ENCODE measurements around the gene CLP1. TPM values are rescaled to one million over a fixed set of nuclear protein-coding genes. Genes with fewer than 3 reads are reported as not detected.

The CLP1 gene
- total and polyA plus RNA-seq, 10 of the 15 experiments (the other 5 are each of a cell fraction or from before 2014, with no cell fraction given) = 19.9 to 45.7 (median 27.8) TPM

DNA sequence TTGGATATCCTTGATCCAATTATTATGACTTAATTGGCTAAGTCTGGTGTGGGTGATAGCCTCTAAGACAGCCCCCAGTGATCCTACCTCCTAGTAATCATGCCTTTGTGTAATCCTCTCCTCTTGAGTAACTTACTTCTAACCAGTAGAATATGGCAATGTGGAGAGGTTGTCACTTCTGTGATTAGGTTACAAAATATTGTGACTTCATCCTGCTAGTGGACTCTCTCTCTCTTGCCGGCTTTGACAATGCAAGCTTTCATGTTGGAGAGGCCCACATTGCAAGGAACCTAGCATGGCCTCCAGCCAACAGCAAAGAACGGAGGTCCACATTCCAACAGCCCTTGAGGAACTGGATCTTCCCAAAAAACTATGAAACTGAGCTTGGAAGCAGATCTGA is 27.4 kb upstream of the CLP1 start:
- Histone ChIP-seq H3K9me3 (replicated peaks; ENCODE audit: control insufficient read depth, insufficient read depth, low read length) (no peaks in the 10 kb centered on the region), H3K9ac (ENCODE audit: control insufficient read depth, insufficient read depth, low read length) (no peak overlapping the region), H4K20me1 (ENCODE audit: control insufficient read depth, insufficient read depth) (no peaks in the 10 kb centered on the region), H3K4me3 (no peak overlapping the region), H3K36me3 (ENCODE audit: control insufficient read depth in 2 of 2, insufficient read depth in 2 of 2, low read length in 1 of 2) (no peaks in the 10 kb centered on the region), H3K4me2 (ENCODE audit: control insufficient read depth, insufficient read depth) (no peak overlapping the region), H3K79me2 (ENCODE audit: control insufficient read depth, insufficient read depth, low read length) (no peaks in the 10 kb centered on the region), H3K27ac (ENCODE audit: control insufficient read depth, insufficient read depth) (no peak overlapping the region), H3K27me3 (replicated peaks in 1 of 2; ENCODE audit: control insufficient read depth in 2 of 2, insufficient read depth in 2 of 2, low read length in 1 of 2) (no peaks in the 10 kb centered on the region; a peak in 1 of 4 replicates), H2AFZ (ENCODE audit: control insufficient read depth, low read depth, low read length) (no peak overlapping the region), H3K4me1 (ENCODE audit: control insufficient read depth, insufficient read depth, low read length) (no peaks in the 10 kb centered on the region)
- TF ChIP-seq, protein P1, sequence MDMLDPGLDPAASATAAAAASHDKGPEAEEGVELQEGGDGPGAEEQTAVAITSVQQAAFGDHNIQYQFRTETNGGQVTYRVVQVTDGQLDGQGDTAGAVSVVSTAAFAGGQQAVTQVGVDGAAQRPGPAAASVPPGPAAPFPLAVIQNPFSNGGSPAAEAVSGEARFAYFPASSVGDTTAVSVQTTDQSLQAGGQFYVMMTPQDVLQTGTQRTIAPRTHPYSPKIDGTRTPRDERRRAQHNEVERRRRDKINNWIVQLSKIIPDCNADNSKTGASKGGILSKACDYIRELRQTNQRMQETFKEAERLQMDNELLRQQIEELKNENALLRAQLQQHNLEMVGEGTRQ (IDR thresholded peaks at IDR 0.05; ENCODE audit: borderline replicate concordance, low read depth, low read length) = no peak
- TF ChIP-seq, protein P2, sequence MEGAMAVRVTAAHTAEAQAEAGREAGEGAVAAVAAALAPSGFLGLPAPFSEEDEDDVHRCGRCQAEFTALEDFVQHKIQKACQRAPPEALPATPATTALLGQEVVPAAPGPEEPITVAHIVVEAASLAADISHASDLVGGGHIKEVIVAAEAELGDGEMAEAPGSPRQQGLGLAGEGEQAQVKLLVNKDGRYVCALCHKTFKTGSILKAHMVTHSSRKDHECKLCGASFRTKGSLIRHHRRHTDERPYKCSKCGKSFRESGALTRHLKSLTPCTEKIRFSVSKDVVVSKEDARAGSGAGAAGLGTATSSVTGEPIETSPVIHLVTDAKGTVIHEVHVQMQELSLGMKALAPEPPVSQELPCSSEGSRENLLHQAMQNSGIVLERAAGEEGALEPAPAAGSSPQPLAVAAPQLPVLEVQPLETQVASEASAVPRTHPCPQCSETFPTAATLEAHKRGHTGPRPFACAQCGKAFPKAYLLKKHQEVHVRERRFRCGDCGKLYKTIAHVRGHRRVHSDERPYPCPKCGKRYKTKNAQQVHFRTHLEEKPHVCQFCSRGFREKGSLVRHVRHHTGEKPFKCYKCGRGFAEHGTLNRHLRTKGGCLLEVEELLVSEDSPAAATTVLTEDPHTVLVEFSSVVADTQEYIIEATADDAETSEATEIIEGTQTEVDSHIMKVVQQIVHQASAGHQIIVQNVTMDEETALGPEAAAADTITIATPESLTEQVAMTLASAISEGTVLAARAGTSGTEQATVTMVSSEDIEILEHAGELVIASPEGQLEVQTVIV (IDR thresholded peaks at IDR 0.05; ENCODE audit: borderline replicate concordance, partially characterized antibody) = no peak
- TF ChIP-seq SUPT20H (IDR thresholded peaks at IDR 0.05; ENCODE audit: borderline replicate concordance, control insufficient read depth, low read depth, low read length) = no peak
- TF ChIP-seq CHD4 (IDR thresholded peaks at IDR 0.05) = no peak
- TF ChIP-seq, protein P3, sequence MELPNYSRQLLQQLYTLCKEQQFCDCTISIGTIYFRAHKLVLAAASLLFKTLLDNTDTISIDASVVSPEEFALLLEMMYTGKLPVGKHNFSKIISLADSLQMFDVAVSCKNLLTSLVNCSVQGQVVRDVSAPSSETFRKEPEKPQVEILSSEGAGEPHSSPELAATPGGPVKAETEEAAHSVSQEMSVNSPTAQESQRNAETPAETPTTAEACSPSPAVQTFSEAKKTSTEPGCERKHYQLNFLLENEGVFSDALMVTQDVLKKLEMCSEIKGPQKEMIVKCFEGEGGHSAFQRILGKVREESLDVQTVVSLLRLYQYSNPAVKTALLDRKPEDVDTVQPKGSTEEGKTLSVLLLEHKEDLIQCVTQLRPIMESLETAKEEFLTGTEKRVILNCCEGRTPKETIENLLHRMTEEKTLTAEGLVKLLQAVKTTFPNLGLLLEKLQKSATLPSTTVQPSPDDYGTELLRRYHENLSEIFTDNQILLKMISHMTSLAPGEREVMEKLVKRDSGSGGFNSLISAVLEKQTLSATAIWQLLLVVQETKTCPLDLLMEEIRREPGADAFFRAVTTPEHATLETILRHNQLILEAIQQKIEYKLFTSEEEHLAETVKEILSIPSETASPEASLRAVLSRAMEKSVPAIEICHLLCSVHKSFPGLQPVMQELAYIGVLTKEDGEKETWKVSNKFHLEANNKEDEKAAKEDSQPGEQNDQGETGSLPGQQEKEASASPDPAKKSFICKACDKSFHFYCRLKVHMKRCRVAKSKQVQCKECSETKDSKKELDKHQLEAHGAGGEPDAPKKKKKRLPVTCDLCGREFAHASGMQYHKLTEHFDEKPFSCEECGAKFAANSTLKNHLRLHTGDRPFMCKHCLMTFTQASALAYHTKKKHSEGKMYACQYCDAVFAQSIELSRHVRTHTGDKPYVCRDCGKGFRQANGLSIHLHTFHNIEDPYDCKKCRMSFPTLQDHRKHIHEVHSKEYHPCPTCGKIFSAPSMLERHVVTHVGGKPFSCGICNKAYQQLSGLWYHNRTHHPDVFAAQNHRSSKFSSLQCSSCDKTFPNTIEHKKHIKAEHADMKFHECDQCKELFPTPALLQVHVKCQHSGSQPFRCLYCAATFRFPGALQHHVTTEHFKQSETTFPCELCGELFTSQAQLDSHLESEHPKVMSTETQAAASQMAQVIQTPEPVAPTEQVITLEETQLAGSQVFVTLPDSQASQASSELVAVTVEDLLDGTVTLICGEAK (IDR thresholded peaks at IDR 0.05; ENCODE audit: borderline replicate concordance) = no peak
- TF ChIP-seq, protein P4, sequence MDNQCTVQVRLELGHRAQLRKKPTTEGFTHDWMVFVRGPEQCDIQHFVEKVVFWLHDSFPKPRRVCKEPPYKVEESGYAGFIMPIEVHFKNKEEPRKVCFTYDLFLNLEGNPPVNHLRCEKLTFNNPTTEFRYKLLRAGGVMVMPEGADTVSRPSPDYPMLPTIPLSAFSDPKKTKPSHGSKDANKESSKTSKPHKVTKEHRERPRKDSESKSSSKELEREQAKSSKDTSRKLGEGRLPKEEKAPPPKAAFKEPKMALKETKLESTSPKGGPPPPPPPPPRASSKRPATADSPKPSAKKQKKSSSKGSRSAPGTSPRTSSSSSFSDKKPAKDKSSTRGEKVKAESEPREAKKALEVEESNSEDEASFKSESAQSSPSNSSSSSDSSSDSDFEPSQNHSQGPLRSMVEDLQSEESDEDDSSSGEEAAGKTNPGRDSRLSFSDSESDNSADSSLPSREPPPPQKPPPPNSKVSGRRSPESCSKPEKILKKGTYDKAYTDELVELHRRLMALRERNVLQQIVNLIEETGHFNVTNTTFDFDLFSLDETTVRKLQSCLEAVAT (IDR thresholded peaks at IDR 0.05) = no peak
- no peak for TF ChIP-seq SREBF1 (IDR thresholded peaks at IDR 0.05; ENCODE audit: low read length)
- no peak for TF ChIP-seq MTA2 (IDR thresholded peaks at IDR 0.05; ENCODE audit: low read depth)
- TF ChIP-seq SPI1 (IDR thresholded peaks at IDR 0.05; ENCODE audit: borderline replicate concordance, insufficient read depth, low read depth, low read length) = no peak
- no peak for TF ChIP-seq YBX1 (IDR thresholded peaks at IDR 0.05)
- no peak for TF ChIP-seq RB1 (IDR thresholded peaks at IDR 0.05; ENCODE audit: borderline replicate concordance)
- DNase-seq (ENCODE audit: low read depth, low spot score) (no peak), FAIRE-seq (no peak), ATAC-seq (no peak)
- ChIA-PET SMC1A (ENCODE audit: uncharacterized antibody, unreplicated experiment) (interaction anchor here (1.0 kb wide), 1 partner anchor 12 kb away, joined by 3 read pairs; no protein-coding TSS in a partner anchor), RAD21 (ENCODE audit: unreplicated experiment) (no interaction called here), CTCF (interaction anchor here (0.8 kb wide), 1 partner anchor 137 kb away, joined by 3 read pairs; no protein-coding TSS in a partner anchor), POLR2A (no interaction called here)
- 50% methylated on average over 2 of the region's 2 CpGs for WGBS (ENCODE audit: insufficient coverage, insufficient replicate concordance, low lambda C conversion rate, missing lambda C conversion rate)
- intact Hi-C loops (cut with micrococcal nuclease; ENCODE audit: unreplicated experiment) (no loop called here), in situ Hi-C loops (cut with MboI) (no loop called here)
- no TSS peak for BruUV-seq (replicated peaks)
